T-helper 22 cell (primary cell): ENCODE data around the gene USP17L22.
"Not testable (repeated sequence)": the region's sequence is repeated elsewhere in the genome, so short reads cannot be mapped to it uniquely, and the experiment has no call there.

Source experiments
- DNase-seq: peaks from one replicate; pipeline ENCODE4 v3.0.0-alpha.2; 2020; ENCODE audit warnings: low read depth

Gene USP17L22

GRCh38 chr4:9267319-9267718, at the start of gene USP17L22:
USP17L22 (plus strand) TSS chr4:9267619; CDS start chr4:9267619, 0 bp downstream.
- DNase-seq, result not testable (repeated sequence)

- DNase-seq, result not testable (repeated sequence)
Observed at GRCh38 chr4:9219852-9220251, 47.6 kb upstream of the USP17L22 start, which contains the start of gene USP17L12. USP17L12 (plus strand) TSS chr4:9220152; CDS start chr4:9220152, 0 bp downstream.

- not testable (repeated sequence) for DNase-seq
Observed at GRCh38 chr4:9224596-9224995, 42.8 kb upstream of the USP17L22 start, which contains the start of gene USP17L13. USP17L13 (plus strand) TSS chr4:9224896; CDS start chr4:9224896, 0 bp downstream.

- not testable (repeated sequence) for DNase-seq
Observed at GRCh38 chr4:9230249-9230648, 37.2 kb upstream of the USP17L22 start.

- DNase-seq, result not testable (repeated sequence)
Observed at GRCh38 chr4:9234085-9234484, 33.3 kb upstream of the USP17L22 start, which contains the start of gene USP17L15. USP17L15 (plus strand) TSS chr4:9234385; CDS start chr4:9234385, 0 bp downstream.

- DNase-seq, result not testable (repeated sequence)
Observed at GRCh38 chr4:9238461-9238860, 29.0 kb upstream of the USP17L22 start.

GRCh38 chr4:9243579-9243978, 23.8 kb upstream of the USP17L22 start, which contains the start of gene USP17L17:
USP17L17 (plus strand) TSS chr4:9243879; CDS start chr4:9243879, 0 bp downstream.
- not testable (repeated sequence) for DNase-seq

- DNase-seq, result not testable (repeated sequence)
Observed at GRCh38 chr4:9247953-9248680, 19.3 kb upstream of the USP17L22 start, which contains the start of gene USP17L18. USP17L18 (plus strand) TSS chr4:9248630; CDS start chr4:9248630, 0 bp downstream.

- DNase-seq, result not testable (repeated sequence)
Observed at GRCh38 chr4:9253078-9253477, 14.3 kb upstream of the USP17L22 start, which contains the start of gene USP17L19. USP17L19 (plus strand) TSS chr4:9253378; CDS start chr4:9253378, 0 bp downstream.

- not testable (repeated sequence) for DNase-seq
Observed at GRCh38 chr4:9257824-9258223, 9.6 kb upstream of the USP17L22 start, which contains the start of gene USP17L20. USP17L20 (plus strand) TSS chr4:9258124; CDS start chr4:9258124, 0 bp downstream.

- DNase-seq, result not testable (repeated sequence)
Observed at GRCh38 chr4:9262572-9262971, 4.8 kb upstream of the USP17L22 start, which contains the start of gene USP17L21. USP17L21 (plus strand) TSS chr4:9262872; CDS start chr4:9262872, 0 bp downstream.

- DNase-seq, result not testable (repeated sequence)
Observed at GRCh38 chr4:9271719-9272118, 4.3 kb downstream of the USP17L22 start.
